HG03442 (cell line): ENCODE measurements around the gene TOR3A.
"Not testable (repeated sequence)": the region's sequence is repeated elsewhere in the genome, so short reads cannot be mapped to it uniquely, and the experiment has no call there.

ENCODE experiments used
- ATAC-seq: cut with Tn5 transposase; IDR thresholded peaks from one replicate; pipeline ENCODE4 v1.9.1; 2021; ENCODE audit warnings: mild to moderate bottlenecking, moderate library complexity; ENCODE audit not compliant: unreplicated experiment

TOR3A gene, protein sequence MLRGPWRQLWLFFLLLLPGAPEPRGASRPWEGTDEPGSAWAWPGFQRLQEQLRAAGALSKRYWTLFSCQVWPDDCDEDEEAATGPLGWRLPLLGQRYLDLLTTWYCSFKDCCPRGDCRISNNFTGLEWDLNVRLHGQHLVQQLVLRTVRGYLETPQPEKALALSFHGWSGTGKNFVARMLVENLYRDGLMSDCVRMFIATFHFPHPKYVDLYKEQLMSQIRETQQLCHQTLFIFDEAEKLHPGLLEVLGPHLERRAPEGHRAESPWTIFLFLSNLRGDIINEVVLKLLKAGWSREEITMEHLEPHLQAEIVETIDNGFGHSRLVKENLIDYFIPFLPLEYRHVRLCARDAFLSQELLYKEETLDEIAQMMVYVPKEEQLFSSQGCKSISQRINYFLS

DNA sequence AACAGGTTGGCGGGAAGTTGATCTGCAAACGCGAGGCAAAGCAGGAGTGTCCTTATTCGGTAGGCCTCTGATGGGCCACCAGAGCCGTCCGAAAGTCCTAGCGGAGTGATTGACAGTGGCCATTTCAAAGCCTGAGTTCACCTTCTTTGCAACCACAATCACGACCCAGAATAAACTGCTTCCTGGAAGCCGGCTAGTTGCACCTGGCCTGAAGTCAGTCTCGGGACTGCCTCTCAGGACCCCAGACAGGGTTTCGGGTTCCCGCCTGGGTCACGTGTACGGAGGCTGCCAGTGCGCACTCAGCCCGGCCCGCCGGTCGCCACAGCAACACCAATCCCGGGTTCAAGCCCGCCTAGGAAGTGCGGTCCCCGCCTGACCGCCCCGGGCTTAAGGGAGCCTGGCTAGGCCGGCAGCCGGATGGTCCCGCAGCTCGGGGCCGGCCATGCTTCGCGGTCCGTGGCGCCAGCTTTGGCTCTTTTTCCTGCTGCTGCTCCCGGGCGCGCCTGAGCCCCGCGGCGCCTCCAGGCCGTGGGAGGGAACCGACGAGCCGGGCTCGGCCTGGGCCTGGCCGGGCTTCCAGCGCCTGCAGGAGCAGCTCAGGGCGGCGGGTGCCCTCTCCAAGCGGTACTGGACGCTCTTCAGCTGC lies at the start of gene TOR3A:
TOR3A (plus strand) TSS at position 384 of the 646 bp plus-strand sequence; CDS start at position 443, 59 bp downstream.
- peak; percentile 85 for ATAC-seq

DNA sequence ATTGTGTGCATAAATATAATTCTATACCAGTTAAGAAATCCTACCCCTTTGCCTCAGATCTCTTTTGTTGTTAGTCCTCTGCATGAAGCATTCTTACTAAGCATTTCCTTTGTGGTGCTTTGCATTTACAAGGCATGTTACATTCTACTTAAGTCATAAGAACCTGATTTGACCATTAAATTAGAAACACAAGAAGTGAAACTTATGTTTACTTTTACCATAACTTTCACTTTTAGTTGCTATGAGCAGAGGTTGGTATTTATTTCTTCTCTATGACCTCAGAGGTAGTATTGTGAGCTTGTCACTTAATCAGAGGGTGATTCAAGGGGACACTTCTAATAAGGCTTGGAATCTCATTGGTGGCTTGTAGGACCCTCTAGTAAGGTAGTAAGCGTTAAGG lies 47.1 kb upstream of the TOR3A start:
- ATAC-seq: peak; percentile 83

DNA sequence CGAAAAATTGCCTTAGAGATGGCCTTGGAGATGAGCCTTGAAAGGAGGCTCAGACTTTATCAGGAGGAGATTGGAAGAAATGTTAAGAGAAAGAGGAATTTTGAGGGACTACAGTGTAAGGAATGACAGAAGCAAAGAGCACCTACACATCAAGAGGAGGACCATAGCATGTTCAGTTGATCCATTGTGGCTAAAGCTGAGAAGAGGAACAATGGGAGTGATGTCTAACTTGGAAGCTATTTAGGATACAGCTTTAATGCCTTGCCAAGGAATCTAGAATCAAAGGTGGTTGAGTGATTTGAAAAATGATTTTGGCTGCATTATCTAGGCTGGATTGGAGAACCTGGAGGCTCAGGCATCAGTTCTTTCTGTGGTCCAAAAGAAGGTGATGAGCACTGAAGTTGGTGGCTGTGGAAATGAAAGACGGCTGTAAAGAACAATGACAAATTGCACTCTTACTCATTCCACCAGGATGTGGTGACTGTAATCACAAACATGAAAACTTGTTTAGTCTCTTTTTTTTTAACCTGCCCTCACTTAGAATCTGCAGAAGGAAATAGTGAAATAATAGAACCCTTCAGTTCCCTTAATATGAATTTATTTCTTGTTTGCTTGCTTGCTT lies 44.9 kb upstream of the TOR3A start:
- peak; percentile 58 for ATAC-seq

DNA sequence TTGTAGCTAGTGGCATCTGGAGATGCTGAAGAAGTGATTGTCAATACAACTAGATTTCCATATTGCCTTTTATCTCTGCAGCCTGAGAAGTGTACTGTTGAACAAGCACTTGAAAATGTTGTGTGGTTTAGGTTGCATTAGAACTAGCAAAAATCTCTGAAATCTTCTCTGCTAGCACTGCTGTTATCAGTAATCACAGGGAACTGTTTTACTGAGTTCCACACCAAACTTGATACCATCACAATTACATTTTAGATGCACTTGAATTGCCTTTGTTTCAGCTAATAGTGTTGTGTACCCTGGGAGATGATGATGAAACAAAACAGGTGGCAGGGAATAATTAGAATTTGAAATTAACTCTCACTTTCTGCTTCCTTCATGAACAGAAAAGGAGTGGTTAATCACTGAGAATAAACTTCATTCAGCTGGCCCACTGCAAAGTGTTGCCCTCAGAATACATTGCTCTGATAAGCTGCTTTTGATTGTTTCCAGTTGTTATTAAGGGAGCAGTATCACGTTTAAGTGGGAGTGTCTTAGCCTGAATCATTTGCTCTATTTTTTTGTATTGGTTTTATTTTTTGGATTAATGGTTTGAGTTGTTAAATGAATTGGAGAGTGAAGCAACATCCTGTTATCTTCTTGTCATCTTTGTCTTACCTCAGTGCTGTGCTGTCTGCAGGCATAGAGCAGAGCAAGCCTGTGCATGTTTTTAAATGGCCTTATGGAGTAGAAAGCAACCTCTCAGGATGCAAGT lies 43.2 kb upstream of the TOR3A start:
- ATAC-seq: no peak

DNA sequence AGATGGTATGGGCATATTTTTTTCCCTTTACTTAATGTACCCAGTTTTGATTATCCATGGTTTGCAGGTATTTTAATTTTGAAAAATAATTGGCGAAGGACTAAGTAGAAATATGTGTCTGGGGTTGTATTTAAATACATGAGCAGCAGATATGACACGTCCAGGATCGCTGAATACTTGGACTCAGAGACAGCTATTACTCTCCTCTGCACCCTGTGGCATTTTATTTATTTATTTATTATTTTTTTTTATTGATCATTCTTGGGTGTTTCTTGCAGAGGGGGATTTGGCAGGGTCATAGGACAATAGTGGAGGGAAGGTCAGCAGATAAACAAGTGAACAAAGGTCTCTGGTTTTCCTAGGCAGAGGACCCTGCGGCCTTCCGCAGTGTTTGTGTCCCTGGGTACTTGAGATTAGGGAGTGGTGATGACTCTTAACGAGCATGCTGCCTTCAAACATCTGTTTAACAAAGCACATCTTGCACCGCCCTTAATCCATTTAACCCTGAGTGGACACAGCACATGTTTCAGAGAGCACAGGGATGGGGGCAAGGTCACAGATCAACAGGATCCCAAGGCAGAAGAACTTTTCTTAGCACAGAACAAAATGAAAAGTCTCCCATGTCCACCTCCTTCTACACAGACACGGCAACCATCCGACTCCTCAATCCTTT lies 42.2 kb upstream of the TOR3A start:
- ATAC-seq: not testable (repeated sequence)

DNA sequence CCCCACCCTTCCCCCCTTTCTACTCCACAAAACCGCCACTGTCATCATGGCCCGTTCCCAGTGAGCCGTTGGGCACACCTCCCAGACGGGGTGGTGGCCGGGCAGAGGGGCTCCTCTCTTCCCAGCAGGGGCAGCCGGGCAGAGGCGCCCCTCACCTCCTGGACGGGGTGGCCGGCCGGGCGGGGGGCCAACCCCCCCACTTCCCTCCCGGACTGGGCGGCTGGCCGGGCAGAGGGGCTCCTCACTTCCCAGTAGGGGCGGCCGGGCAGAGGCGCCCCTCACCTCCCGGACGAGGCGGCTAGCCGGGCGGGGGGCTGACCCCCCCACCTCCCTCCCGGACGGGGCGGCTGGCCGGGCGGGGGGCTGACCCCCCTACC lies 41.7 kb upstream of the TOR3A start:
- ATAC-seq: not testable (repeated sequence)

DNA sequence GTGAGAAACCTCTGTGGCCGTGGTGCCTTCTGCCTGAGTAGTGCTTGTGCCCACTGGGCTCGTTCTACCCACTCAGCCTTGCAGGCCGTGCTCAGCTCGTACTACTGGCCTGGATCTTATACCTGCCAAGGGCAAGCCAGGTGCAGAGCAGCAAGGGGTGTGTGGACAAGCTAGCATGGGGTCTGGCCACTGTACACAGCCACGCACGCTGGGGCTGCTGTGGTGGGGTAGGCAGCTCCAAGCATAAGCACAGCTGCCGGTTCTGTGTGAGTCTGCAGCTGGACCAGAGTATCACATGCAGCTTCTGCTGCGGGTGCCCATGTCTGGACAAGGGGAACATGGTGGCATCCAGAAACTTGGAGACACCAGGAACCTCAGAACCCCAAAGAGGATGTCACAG lies 39.8 kb upstream of the TOR3A start:
- ATAC-seq: no peak

DNA sequence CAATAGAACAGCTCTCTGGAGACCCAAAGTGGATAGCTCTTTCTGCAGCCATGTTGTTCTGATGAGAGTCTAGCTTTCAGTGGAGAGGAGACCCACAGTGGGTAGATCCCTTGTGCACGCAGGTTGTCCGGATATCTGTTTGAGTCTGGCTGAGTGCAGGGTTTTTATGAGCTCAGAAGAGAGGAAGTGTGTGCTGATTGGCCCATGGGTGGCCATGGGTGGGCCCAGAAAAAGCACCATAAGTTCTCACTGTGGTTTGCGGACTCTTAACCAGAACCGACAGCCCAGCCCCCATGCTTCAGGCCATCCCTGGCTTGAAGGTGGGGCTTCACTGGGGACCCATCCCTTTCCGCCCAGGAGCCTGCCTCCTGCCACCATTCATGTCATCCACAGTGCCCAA lies 39.2 kb upstream of the TOR3A start:
- no peak for ATAC-seq

DNA sequence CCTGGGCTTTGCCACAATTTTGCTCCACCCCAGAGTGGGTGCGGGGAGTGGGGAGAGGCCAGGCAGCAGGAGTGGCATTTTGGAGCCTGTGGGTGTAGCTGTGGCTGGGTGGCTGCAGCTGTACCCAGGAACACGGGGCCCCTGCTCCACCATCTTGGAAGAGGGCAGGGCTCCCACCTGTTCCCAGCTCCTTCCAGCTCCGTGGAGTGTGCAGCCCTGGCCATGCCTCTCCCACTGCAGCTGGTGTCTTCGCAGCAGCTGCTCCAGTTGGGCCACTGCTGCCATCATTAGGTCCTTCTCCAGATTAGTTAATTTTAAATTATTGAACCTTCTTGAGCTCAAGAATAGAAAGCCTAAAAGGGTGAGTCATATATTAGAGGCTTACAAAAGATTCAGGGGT lies 38.6 kb upstream of the TOR3A start:
- no peak for ATAC-seq

DNA sequence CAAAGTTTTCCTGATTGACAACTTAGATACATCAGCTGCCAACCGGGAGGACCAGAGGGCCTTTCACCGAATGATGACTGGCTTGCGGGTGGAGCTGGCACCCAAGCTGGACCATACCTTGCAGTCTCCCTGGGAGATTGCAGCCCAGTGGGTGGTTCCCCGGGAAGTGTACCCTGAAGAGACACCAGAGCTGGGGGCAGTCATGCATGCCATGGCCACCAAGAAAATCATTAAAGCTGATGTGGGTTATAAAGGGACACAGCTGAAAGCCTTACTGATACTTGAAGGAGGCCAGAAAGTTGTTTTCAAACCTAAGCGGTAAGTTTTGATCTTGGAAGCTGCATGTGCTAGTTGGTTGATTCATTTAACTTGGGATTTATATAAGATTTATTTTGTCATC lies 38.0 kb upstream of the TOR3A start:
- ATAC-seq: no peak

DNA sequence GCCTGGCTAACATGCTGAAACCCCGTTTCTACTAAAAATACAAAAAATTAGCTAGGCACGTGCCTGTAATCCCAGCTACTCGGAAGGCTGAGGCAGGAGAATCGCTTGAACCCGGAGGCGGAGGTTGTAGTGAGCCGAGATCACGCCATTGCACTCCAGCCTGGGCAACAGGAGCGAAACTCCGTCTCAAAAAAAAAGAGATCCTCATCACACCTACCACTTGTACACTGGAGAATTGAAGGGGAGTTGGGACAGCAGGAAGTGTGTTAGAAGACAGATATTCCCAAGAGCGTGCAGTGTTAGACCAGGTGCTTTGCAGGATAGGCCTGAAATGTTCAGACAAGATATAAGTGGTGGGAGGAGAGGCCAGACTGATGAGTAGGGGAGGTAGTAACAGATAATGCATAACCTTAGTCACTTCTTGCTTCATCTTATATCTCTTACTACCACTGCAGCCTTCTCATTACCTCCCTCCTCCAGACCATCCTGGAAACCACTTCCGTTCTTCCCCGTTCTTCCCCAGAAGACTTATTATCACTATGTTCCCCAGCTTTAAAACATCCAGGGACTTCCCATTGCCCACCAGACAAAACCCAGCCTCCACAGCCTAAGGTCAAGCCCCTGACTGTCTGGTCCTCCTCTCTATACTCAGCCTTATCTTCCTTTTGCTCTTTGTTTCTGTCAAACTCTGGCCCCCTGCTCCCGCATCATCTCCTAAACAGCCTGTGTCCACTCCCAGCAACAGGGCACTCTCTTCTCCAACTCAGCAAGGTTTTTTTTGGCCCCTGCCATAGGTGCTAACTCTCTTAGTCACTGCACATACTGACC lies 34.8 kb upstream of the TOR3A start:
- ATAC-seq: no peak

DNA sequence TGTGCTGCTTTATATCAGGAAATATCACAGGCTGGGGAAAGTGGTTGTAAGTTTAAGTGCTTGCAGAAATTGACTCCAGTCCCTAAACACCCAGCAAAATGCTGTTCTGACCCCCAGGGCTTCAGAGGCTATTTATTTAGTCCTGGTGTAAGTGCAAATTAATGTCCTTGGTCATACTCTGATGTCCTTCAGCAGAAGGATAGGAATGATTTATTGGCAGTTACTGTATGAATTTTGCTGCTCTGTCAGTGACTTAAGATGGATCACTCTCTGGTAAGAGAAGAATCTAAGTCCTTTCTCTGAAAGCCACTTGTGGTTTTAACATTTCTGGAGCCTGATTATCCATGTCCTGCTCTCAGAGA lies 34.3 kb upstream of the TOR3A start:
- no peak for ATAC-seq

DNA sequence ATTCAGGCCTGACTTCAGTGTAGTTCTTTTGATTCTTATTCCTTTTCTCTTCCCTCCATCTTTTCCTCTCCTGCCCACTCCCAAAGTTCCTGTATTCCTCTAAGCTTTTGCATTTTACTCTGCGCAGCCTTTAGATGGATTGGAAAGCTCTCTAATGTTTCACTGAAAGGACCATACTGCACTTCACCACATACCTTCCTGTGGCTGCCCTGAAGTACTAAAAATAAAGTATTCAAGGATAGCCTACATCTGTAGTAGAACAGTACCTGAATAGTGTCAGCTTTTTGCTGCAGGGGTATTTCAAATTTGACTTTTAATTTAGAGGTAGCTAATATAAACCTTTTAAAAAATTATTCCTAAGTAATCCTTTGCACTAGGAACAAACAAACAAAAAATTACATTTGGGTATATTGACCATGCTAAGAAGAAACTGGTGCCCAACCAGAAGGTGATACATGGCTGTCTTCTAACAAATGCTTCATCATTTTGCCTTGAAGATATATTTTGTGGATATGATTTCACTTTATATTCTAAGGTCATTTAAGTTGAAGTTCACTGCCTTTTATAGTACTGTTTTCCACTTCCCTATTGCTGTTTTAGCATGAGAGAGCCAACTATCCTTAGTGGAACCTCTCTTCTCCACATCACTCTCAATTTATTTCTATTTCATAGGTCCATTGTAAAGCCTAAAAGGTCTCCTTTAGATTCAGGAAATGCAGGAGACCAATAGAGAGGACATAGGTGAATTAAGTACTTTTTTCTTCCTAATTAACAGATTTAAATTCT lies 33.3 kb upstream of the TOR3A start:
- no peak for ATAC-seq

DNA sequence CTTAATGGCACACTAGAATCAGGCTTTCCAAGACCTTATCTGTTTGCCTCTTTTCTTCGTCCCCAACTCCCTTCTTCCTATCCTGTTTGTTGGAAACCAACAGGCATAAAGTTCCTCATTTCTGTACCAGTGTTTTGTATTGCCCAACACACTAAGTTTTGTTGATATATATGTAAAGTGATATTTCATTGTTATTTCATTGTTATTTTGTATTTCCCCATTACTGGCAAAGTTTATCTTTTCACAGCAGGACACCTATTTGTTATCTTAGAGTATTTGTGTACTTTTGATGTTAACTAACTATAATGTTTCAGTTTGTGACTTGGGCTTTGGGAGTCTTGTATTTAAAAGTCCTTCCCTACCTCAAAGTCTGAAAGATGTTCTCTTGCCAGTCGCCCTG lies 29.1 kb upstream of the TOR3A start:
- ATAC-seq: no peak

DNA sequence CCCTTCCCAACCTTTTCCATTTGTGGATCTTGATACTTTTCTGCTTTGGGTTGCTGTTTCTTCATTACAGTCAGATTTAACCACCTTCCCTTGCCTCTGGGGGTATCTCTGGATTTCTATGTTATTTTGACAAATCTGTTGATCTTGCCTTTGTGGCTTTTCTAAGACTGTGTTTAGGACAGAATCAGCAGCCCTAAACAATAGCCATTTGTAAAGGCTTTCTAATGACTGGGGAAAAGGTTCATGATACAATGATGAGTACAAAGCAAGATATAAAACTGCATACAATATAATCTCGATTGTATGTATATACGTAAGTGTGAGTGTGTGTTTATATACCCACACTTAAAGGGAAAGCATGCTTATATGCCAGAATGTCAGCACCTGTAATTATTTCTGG lies 28.4 kb upstream of the TOR3A start:
- ATAC-seq: no peak

DNA sequence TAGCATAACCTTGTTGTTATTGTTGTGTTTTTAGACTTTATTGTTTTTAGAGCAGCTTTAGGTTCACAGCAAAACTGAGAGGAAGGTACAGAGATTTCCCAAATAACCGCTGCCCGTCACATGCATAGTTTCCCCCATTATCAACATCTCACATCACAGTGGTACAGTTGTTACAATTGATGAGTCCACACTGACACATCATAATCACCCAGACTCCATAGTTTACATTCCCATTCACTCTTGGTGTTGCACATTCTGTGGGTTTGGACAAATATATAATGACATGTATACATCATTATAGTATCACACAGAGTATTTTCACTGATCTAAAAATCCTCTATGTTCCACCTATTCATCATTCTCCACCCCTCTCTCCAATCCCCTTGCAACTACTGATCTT lies 25.9 kb upstream of the TOR3A start:
- ATAC-seq: no peak

DNA sequence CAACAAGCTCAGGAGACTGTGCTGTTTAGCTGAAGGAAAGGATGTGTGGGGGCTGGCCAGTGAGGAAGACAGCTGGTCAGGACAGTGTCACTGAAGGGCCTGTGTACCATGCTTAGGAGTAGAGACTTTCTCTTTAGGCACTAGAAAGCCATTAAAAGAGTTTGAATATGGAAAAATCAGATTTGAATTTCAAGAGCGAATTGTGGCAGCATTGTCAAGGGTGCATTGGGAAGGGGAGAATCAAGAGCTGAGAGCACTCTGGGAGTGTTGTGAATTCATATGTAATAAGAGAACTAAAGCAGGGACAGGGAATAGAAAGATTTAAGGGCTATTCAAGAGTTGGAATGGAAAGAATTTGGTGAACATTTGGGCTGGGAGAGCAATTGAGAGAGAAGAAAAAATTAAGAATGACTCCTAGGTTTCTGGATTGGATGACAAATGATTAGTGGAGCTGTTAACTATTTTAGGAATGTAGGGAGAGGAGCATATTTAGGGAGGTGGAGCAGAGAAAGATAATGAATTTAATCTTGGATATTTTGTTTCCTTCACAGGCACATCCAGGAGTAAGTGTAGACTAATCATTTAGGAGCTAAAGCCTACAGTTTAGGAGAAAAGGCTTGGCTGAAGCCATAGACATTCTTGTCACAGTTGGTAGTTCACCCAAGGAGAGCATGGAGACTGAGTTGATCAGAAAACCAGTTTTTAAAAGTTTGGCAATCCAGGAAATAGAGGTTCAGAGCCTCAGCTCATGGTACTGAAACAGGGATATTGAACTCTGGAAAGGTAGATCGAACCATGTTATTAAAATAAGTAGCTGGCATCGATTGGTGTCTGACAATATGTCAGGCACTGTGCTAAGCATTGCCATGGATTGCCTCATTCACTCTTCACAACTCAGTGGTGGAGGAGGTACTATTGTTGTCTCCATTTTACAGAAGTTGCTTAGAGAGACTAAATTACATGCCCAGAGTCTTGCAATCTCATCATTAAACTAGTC lies 23.1 kb upstream of the TOR3A start:
- ATAC-seq: no peak
